MM.1S (cell line): Measurements from ENCODE around the gene BTRC.

Source experiments
- DNase-seq: peaks from one replicate; pipeline ENCODE4 v3.0.0-alpha.2; 2015
- H2AFZ ChIP-seq: fragments of 300-600 bp; sonication (generic); 2 replicates; pipeline ENCODE4 v1.6.0; 2016; ENCODE audit warnings: antibody characterized with exemption, low read length
- H3F3A ChIP-seq: fragments of 300-600 bp; sonication (generic); 2 replicates; pipeline ENCODE4 v1.6.1; 2016; ENCODE audit warnings: mild to moderate bottlenecking, antibody characterized with exemption, low read length, moderate library complexity, mixed read lengths; ENCODE audit not compliant: insufficient read depth
- H3K27ac ChIP-seq: fragments of 300-600 bp; sonication (generic); 2 replicates; pipeline ENCODE4 v1.5.1; 2016; ENCODE audit warnings: mild to moderate bottlenecking, low read length
- H3K27me3 ChIP-seq: fragments of 300-600 bp; sonication (generic); replicated peaks from 2 replicates; pipeline ENCODE4 v1.6.0; 2016; ENCODE audit warnings: low read length; ENCODE audit not compliant: insufficient read depth
- H3K36me3 ChIP-seq: fragments of 300-600 bp; sonication (generic); replicated peaks from 2 replicates; pipeline ENCODE4 v1.6.1; 2016; ENCODE audit warnings: mild to moderate bottlenecking, low read length, mixed read lengths; ENCODE audit not compliant: insufficient read depth
- H3K4me1 ChIP-seq: fragments of 300-600 bp; sonication (generic); 2 replicates; pipeline ENCODE4 v1.6.1; 2016; ENCODE audit warnings: low read length, mixed read lengths
- H3K4me2 ChIP-seq: fragments of 300-600 bp; sonication (generic); 2 replicates; pipeline ENCODE4 v1.6.0; 2016; ENCODE audit warnings: low read depth, low read length
- H3K4me3 ChIP-seq: fragments of 300-600 bp; sonication (generic); 2 replicates; pipeline ENCODE4 v1.5.1; 2016; ENCODE audit warnings: low read length, mixed read lengths
- H3K79me2 ChIP-seq: fragments of 300-600 bp; sonication (generic); 2 replicates; pipeline ENCODE4 v1.6.1; 2016; ENCODE audit warnings: mixed run types, low read length, mixed read lengths
- H3K9ac ChIP-seq: fragments of 300-600 bp; sonication (generic); 2 replicates; pipeline ENCODE4 v1.6.1; 2016; ENCODE audit warnings: low read length, mixed read lengths
- H3K9me2 ChIP-seq: fragments of 300-600 bp; sonication (generic); replicated peaks from 2 replicates; pipeline ENCODE4 v1.6.1; 2016; ENCODE audit warnings: mild to moderate bottlenecking, low read length, mixed read lengths; ENCODE audit not compliant: insufficient read depth
- H3K9me3 ChIP-seq: fragments of 300-600 bp; sonication (generic); replicated peaks from 2 replicates; pipeline ENCODE4 v1.6.1; 2016; ENCODE audit warnings: mild to moderate bottlenecking, low read length, mixed read lengths; ENCODE audit not compliant: insufficient read depth
- H4K20me1 ChIP-seq: fragments of 300-600 bp; sonication (generic); 2 replicates; pipeline ENCODE4 v1.6.1; 2016; ENCODE audit warnings: mild to moderate bottlenecking, low read length, moderate library complexity, mixed read lengths; ENCODE audit not compliant: insufficient read depth
- EZH2 ChIP-seq: fragments of 300-600 bp; sonication (generic); optimal IDR thresholded peaks from 2 replicates; pipeline ENCODE3; 2017; ENCODE audit warnings: low read depth, mild to moderate bottlenecking, antibody characterized with exemption, low read length, mixed read lengths
- EZH2phosphoT487 ChIP-seq: fragments of 300-600 bp; sonication (generic); IDR thresholded peaks from 2 replicates; pipeline ENCODE4 v1.6.1; 2018; ENCODE audit warnings: antibody characterized with exemption, low read length
- TF ChIP-seq, protein P1 (sequence below): fragments of 300-600 bp; sonication (generic); IDR thresholded peaks from 2 replicates; pipeline ENCODE4 v1.5.1; 2016; ENCODE audit warnings: antibody characterized with exemption, low read length, mixed read lengths

BTRC gene

GRCh38 chr10:101536800-101537199 lies 182.8 kb downstream of the BTRC start:
- no peaks in the 10 kb centered on the region for H4K20me1 ChIP-seq
- 0 out of 2 replicates have a peak, but pooled peaks cover 2% of the 10 kb centered on the region for H3K36me3 ChIP-seq
- H3K4me3 ChIP-seq = no peak overlapping the region
- H2AFZ ChIP-seq = peak overlapping the region; percentile 37; the same call in 1 of the 2 replicates
- peak; percentile 55 for DNase-seq
- H3F3A ChIP-seq = peaks cover 17% of the 10 kb centered on the region
- H3K4me2 ChIP-seq = peak overlapping the region; percentile 66
- no peaks in the 10 kb centered on the region for H3K9me2 ChIP-seq
- H3K79me2 ChIP-seq = no peaks in the 10 kb centered on the region
- H3K27ac ChIP-seq = peak overlapping the region; percentile 82
- TF ChIP-seq, protein P1, sequence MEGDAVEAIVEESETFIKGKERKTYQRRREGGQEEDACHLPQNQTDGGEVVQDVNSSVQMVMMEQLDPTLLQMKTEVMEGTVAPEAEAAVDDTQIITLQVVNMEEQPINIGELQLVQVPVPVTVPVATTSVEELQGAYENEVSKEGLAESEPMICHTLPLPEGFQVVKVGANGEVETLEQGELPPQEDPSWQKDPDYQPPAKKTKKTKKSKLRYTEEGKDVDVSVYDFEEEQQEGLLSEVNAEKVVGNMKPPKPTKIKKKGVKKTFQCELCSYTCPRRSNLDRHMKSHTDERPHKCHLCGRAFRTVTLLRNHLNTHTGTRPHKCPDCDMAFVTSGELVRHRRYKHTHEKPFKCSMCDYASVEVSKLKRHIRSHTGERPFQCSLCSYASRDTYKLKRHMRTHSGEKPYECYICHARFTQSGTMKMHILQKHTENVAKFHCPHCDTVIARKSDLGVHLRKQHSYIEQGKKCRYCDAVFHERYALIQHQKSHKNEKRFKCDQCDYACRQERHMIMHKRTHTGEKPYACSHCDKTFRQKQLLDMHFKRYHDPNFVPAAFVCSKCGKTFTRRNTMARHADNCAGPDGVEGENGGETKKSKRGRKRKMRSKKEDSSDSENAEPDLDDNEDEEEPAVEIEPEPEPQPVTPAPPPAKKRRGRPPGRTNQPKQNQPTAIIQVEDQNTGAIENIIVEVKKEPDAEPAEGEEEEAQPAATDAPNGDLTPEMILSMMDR = peak; percentile 56
- TF ChIP-seq EZH2phosphoT487 = no peak
- TF ChIP-seq EZH2 = no peak
- H3K27me3 ChIP-seq = no peaks in the 10 kb centered on the region
- H3K9me3 ChIP-seq = no peaks in the 10 kb centered on the region
- H3K4me1 ChIP-seq = peaks cover 26% of the 10 kb centered on the region
- H3K9ac ChIP-seq = no peak overlapping the region

GRCh38 chr10:101538446-101538845 lies 184.5 kb downstream of the BTRC start:
- Histone ChIP-seq H3K79me2 (no peaks in the 10 kb centered on the region), H3K9me2 (no peaks in the 10 kb centered on the region), H3K36me3 (0 out of 2 replicates have a peak, but pooled peaks cover 2% of the 10 kb centered on the region), H3F3A (peaks cover 17% of the 10 kb centered on the region), H3K27me3 (no peaks in the 10 kb centered on the region), H4K20me1 (no peaks in the 10 kb centered on the region), H2AFZ (no peak overlapping the region), H3K4me3 (no peak overlapping the region), H3K9me3 (no peaks in the 10 kb centered on the region), H3K4me2 (no peak overlapping the region), H3K4me1 (peaks cover 26% of the 10 kb centered on the region), H3K9ac (no peak overlapping the region), H3K27ac (no peak overlapping the region)
- no peak for TF ChIP-seq EZH2
- TF ChIP-seq EZH2phosphoT487 = no peak
- TF ChIP-seq, protein P1 = no peak
- no peak for DNase-seq

GRCh38 chr10:101545898-101546297 lies 191.9 kb downstream of the BTRC start:
- Histone ChIP-seq H3K9ac (no peak overlapping the region), H2AFZ (no peak overlapping the region), H3K9me3 (no peaks in the 10 kb centered on the region), H3K4me2 (no peak overlapping the region), H4K20me1 (no peaks in the 10 kb centered on the region), H3K4me3 (no peak overlapping the region), H3K27ac (no peak overlapping the region), H3K27me3 (no peaks in the 10 kb centered on the region), H3K4me1 (no peaks in the 10 kb centered on the region), H3K79me2 (no peaks in the 10 kb centered on the region), H3K36me3 (no peaks in the 10 kb centered on the region), H3F3A (no peaks in the 10 kb centered on the region), H3K9me2 (no peaks in the 10 kb centered on the region)
- no peak for DNase-seq
- TF ChIP-seq EZH2 (no peak), EZH2phosphoT487 (no peak)
- TF ChIP-seq, protein P1 = no peak
